Hematopoietic multipotent progenitor cell treated with erythropoietin and hydrocortisone succinate and interleukin-3 and kit ligand, for 17 days (in vitro differentiated cells): ENCODE results near the gene SPAG16.
"Not testable (repeated sequence)": the region's sequence is repeated elsewhere in the genome, so short reads cannot be mapped to it uniquely, and the experiment has no call there.

Experiments used
- DNase-seq: peaks from one replicate; pipeline ENCODE4 v3.0.0-alpha.2; 2015; ENCODE audit warnings: low spot score

SPAG16 gene

DNA sequence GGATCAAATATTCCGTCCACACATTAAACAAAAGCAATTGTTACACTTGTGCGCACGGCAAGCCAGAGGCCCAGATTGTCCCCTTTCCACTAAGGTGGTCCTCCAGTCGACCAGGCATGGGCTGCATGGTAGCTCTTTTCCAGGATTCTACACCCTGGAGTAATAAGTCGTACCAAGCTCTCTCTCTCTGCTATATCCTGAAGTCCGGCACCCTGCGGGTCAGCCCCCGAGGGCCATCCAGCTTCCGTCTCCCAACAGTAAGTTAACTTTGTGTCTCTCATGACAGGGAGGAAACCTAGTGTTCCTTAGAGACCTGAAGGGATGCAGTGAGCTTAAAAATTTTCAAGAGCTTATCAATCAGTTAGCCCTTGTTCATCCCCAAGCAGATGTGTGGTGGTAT, 126.4 kb downstream of the SPAG16 start:
- DNase-seq: not testable (repeated sequence)

DNA sequence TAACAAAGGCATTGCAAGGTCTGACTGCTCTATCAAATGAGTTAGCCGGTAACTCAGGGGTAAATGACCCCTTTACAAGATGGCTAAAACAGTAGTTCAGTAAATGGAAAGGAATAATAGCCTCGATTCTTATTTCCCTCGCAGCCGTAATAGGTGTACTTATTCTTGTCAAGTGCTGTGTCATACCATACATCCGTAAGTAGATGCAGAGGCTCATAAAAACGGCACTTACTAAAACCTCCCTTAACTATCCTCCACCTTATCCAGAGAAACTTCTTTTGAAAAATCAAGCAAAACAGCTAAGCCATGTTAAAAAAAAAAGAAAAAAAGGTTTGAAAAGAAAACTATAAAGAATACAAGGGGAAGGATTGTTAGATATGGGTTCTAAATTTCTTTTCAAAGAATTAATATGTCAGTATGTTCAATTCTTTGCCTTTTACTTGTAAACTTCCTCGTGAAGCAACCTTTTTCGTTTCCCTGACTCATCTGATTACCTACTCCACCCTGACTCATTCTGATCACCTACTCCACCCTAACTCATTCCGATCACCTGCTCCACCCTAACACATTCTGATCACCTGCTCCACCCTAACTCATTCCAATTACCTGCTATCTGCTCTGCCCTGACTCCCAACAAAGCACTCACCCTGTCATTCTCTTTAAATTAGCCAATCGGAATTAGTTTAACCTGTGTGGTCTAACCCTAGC, 127.5 kb downstream of the SPAG16 start:
- DNase-seq: no peak

DNA sequence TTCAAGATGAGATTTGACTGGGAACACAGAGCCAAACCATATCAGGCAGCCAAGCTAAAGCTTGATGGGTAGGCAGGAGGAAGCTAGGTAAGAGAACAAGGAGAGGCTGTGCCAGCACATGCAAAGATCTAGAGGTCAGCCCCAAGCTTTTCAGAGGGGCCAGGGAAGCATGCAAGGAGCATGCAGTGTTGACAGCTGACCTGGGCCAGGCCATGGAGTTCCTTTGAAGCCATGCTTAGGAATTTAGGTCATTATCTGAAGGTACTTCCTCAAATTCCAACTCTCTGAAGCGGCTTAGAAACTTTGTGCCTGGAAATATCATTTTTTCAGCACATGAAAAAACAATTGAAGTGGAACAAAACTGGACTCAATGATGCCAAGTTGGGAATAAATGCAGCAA, 130.8 kb downstream of the SPAG16 start:
- no peak for DNase-seq

DNA sequence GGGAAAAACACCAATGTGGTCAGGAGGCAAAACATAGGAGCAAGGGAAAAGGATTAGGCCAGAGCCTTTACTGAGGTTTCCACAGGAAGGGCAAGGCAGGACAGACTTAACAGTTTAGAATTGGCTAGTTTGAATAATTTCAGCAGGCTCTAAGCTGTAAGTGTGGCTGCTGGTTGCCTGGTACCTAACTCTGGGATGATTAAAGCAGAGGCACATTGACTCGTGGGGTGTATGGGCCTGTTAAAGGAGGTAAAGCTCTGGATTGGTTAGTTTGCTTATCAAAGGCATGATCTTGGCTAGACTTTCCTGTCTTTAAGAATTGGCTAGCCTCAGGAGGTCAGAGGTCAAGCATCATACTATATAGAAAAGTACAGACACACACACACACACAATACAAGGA, 132.6 kb downstream of the SPAG16 start:
- DNase-seq: no peak

DNA sequence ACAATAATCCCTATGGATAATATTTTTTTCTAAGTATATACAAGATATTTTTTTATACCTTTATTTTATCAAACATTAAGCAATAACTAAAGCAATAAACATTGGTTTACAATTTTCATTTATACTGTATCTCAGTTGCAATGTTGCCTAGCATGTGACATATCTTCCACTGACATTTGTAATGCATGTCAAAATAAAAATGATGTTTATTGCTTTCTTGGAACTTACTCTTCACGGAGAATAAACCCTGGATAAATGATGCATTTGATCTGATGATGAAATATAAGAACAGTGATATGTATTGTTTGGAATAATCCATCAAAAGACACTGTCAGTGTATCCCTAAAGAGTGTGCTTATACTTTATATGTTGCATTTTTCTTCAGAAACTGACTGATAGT, 135.7 kb downstream of the SPAG16 start:
- DNase-seq: no peak

DNA sequence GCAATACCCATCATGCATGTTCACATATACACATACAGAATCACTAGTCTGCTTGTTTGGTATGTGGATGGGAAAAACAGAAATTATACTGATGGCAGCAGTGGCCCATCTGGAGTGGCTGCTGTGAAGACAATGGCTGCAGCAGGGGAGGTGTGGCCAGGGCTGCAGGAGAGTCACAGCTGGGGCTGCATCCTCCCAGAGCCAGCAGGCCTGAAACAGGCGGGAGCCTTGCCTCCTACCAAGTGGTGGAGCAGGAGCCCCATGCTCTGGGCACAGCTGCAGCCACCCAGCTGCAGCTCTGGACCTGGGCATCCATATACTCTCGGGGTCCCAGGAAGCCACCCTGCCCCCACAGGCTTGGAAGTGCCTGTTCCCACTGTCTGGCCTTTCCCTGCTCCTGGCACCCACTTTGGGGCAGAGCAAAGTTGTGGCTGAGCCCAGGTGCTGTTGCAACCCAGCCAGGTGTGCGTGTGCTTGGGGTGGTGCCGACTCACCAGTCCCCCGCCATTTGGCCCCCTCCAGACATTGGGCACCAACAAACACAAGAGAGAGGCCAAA, 136.6 kb downstream of the SPAG16 start:
- no peak for DNase-seq

DNA sequence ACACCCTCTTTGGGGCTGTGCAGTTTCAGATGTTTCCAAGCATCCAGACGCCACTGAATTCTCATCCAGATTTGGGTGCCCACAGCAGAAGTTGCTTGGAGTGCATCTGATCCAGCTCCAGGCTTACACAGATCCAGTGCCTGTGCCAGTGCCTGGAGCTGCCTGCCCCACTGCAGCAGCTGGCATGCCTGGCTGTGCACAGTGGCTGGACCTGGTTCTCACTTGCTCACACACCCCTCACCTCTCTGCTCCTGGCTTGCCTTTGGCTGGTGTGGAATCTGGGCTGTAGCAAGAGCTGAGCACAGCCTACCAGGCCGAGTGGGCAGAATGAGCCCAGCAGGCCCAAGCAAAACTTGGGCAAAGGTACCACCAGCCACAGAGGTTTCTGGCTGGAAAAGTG, 137.9 kb downstream of the SPAG16 start:
- DNase-seq: no peak

DNA sequence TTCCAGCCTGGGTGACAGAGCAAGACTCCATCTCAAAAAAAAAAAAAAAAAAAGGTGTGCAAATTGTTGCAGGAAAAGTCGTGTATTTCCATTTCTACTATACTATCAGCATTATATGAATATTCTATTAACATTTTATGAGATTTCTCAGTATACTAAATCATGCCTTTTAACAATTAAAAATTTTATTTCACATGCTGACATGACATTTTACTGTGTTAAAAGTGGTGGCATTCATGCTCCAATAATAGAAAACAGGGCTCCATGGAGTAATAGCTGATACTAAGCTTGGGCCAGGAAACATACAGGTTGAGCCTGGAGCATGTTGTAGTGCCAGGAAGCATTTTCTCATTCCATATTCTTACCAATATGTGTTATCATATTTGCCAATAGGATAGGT, 141.4 kb downstream of the SPAG16 start:
- no peak for DNase-seq

DNA sequence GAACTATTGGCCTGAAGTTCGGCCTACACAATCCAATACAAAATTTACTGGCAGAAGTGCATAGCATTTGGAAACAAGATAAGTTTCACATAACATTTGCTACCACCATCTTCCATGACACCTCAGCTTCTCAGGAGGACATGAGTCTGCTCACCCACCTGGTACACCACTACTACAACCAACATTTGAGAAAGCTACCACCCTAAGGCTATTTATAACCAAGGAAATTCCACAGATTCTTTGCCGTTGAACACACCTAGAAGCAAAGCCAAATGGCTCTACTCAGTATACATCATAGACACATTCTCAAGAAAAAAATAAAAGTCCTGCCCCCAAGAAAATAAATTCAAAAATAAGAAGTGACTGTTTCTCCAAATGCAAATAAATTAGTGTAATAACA, 145.3 kb downstream of the SPAG16 start:
- DNase-seq: no peak

DNA sequence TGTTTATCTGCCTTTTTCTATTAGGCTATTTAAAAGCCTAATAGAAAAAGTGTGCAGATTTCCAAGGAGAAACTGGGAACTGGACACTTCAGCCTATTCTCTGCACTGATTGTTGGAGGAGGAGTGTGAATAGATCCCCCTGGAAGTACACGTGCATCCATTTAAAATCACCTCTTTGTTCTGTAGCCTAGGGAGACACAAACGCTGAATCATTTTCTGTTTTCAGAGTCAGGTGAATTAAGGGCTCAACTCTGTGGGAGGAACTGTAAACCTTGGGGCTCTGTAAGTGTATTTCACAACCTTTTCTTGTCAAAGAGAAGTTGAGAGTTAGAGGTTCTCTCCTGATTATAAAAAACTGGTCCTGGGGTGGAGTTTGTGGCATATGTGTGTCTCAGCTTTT, 159.7 kb downstream of the SPAG16 start:
- no peak for DNase-seq

DNA sequence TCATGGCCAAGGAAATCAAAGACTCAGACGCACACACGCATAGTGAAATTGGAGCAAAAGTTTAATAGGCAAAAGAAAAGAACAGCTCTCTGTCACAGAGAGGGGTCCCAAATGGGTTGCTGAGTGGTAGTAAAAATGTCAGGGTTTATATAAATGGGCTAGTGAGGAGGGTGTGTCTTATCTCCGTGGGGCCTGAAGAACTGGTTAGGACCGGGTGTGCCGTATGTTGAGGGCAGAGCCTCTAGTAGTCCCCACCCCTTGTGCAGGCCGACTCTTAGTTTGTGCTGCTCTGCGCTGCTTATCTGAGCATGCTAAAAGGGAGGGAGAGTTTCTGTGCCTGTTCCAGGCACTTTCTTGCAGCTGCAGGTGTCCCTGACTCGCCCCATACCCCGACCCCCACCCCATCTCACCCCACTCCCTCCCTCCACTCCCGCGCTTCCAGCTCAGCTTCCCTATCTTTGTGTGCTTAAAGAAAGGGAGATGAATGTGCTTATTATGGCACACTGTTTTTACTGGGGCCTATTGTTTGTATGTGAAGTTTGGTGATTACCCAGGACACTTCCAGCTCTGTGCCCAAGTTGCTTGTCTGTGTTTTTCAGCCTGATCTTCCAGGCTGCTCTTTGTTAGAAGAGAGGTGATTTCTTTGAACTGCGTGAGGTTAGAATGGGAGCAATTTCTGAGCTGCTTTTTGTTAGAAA, 167.4 kb downstream of the SPAG16 start:
- peak; percentile 21 for DNase-seq

DNA sequence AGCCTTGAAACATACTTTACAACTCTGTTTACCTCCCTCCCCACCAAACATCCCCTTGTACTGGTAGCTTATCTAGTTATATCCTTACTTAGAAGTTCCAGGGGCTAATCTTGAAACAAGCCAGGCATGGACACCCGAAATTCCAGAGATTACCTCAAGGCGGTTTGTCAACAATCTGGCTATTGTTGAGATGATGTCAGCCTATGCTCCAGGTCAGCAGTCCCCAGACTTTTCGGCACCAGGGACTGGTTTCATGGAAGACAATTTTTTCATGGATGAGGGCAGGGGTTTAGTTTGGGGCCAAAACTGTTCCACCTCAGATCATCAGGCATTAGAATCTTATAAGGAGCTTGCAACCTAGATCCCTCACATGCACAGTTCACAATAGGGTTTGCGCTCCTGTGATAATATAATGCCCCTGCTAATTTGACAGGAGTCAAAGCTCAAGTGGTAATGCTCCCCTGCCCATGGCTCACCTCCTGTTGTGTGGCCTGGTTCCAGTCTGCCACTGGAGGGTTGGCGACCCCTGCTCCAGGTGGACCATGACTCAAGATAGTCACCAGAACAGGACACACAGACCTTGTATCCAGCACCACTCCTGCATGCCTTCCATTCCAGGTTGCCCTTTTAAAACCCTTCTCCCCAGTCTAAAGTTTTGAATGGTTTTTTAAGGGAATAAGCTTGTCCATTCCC, 171.2 kb downstream of the SPAG16 start:
- DNase-seq: no peak

DNA sequence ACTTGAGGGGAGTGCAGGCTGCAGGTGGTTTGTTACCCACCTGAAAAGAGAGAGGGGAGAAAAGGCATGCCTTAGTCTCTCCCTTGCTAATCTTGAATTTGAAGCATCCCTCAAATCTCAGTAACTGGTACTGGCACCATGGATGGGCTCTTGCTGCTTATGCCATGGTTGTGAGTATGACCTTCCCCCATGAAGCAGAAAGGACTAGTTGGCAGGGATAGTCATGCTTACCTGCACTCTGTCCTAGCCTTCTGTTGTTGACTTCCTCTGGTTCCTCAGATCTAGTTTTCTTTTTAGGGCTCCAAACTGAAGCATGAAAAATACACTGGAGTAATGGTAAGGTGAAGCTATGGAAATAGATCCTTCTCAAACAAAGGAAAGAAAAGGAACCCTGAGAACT, 191.2 kb downstream of the SPAG16 start:
- DNase-seq: no peak

DNA sequence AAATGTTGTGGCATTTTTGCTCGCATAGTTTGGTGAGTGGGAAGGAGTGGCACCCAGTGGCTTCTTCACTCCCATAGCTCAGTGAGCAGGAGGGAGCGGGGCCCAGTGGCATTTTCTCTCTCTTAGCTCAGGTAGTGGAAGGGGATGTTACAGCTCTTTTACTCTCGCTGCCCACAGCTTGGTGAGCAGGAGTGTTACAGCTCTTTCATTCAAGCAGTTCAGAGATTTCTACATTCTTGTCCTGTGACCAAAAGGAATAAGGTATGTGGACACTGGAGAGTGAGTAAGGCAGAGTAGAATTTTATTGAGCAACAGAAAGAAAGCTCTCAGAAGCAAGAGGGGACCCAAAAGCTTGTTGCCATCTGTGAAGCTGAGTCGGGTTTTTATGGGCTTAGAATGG, 192.4 kb downstream of the SPAG16 start:
- DNase-seq: no peak

DNA sequence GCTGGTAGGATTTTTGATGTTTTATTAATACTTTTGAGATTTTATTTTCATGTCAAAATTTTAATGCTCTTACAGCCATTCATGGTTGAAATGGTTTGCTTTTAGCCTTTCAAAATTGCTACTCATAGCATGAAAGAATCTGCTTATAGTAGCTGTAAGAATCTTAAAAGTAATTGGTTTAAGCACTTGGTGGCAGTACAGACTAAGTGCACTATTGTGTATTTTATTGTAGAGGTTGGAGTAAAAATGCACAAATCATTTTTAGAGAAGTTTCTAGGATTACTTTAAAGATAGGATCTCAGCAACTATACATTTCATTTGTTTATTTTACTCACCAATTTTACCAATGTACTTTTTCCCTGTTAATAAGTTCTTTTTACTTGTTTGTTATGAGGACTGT, 205.8 kb downstream of the SPAG16 start:
- no peak for DNase-seq

DNA sequence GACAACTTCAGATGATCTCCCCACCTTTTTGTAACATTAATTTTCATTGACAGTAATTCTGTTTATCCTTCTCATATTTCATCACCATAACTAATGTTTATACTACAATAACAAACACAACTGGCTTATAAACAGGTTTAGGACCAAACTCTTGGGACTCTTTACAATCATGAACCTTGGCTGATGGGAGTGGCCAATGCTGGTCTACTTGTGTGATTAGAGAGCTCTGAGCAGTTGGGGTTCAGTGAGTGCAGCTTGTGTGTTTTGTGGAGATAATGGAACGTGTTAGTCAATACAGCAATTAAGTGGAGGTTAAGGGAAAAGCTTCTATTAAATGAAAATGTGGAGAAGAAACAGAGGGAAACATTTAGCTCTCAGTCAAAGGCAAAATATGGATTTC, 207.1 kb downstream of the SPAG16 start:
- DNase-seq: no peak

DNA sequence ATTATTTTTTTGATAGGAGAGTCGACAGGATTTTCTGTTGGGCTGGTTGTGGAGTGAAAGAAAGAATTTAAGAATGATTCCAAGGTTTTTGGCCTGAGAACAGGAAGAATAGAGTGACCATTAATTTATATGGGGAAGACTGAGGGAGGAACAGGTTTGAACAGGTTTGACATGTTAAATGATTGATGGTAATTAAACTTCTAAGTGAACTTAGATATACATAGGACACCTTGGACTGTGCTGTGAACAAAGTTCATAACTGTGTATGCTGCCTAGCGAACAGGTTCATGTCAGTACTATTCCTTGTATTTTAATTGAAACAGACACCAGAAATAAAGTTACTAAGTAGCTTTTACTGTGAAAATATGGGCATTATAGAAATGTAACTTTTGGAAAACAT, 212.0 kb downstream of the SPAG16 start:
- no peak for DNase-seq

DNA sequence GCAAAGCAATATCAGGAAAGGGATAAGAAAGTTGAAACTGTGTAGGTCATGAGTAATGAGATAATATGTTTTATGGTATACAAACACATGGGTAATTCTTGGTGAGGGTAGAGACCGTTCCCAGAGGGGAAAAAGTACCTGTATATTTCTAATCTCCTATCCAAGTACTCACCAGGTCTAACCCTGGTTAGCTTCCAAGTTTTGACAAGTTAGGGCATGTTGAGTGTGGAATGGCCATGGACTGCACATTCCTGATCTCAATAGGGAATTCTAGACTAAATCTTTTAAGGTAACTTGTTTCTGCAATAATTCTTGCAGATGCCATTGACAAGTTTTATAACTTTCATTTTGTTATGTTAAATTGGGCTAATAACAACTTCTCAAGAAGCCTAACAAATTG, 216.6 kb downstream of the SPAG16 start:
- no peak for DNase-seq

DNA sequence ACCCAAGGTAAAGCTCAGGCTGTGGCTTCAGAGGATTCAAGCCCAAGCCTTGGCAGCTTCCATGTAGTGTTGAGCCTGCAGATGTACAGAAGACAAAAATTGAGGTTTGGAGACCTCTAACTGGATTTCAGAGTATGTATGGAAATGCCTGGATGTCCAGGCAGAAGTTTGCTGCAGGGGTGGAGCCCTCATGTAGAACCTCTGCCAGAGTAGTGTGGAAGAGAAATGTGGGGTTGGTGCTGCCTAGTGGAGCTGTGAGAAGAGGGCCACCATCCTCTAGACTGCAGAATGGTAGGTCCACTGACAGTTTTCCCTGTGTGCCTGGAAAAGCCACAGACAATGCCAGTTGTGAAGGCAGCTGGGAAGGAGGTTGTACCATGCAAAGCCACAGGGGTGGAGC, 239.9 kb downstream of the SPAG16 start:
- DNase-seq: no peak

DNA sequence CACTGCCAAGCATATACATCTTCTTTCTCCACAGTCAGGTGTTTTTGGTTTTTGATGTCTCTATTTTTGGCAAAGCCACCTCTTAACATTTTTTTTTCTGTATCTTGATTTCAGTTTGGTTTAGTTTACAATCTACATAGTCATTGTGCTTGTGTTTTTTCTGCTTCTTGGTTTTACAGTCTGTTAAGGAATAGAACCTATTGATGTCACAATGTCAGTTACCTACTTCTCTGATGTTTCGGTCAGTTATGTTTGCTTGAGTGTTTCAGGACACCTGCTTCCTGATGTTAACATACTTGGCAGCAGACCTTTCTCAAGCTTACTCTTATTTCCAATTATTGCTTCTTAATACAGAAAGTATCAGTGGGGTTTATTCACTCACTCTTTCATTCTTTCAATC, 253.3 kb downstream of the SPAG16 start:
- DNase-seq: no peak

DNA sequence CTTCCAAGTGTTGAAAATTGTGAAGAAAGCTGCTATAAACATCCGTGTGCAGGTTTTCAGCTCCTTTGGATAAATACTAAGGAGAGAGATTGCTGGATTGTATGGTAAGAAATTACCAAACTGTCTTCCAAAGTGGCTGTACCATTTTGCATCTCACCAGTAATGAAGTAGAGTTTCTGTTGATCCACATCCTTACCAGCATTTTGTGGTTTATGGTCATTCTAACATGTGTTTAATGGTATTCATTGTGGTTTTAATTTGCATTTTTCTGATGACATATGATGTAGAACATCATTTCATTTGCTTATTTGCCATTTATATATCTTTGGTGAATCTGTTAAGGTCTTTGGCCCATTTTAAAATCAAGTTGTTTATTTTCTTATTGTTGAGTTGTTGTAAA, 260.7 kb downstream of the SPAG16 start:
- DNase-seq: no peak

DNA sequence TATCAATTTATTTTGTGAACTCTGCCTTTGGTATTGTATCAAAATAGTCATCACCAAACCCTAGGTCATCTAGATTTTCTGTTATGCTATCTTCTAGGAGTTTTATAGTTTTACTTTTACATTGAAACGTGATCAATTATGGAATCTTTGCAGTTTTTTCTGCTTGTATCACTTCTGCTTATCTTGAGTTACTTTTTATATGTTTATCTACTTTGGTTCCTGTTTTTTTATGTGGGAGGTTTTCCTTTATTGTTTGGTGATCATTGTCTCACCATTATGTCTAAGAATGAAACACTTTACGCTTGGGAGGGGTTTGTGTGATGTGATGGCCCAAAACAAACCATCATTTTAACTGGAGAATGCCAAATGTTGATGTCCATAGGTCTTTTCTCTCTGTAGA, 261.2 kb downstream of the SPAG16 start:
- DNase-seq: no peak

DNA sequence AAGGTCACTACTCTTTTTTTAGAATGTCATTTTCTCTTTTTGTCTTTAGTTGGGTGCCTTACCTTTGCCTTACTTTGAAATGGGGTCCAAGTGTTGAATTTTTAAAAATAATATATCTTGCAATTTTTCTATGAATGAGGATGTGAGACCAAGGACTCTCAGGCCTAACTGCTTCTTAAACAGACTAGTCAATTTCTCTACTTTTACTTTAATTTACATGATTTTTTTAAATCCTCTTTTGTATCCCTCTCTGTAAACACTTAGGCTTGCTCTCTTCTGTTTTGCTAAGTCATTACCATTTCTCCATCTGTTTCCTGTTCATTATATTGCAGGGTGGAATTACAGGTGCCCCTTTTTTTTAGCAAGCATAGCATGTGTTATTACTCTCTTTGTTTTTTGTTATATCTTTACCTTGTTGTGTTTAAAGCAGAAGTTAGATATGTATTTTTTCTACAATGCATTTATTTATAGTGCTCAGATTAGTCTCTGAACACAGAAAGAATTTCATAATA, 261.8 kb downstream of the SPAG16 start:
- no peak for DNase-seq
